ENCODE measurements around the gene HMGCS2.

- no peak for TF ChIP-seq SUZ12 (IDR thresholded peaks at IDR 0.05; ENCODE audit: extremely low read depth, insufficient read depth, insufficient read length)
- TF ChIP-seq ZNF274 (IDR thresholded peaks at IDR 0.05; ENCODE audit: low read depth, low read length): no peak
Observed at GRCh38 chr1:119811985-119812557, 43.4 kb upstream of the HMGCS2 start.
